DMS 273 (cell line): ENCODE results near the gene ELAVL1.
"Not testable (repeated sequence)": the region's sequence is repeated elsewhere in the genome, so short reads cannot be mapped to it uniquely, and the experiment has no call there.

ENCODE experiments used
- DNase-seq: peaks from one replicate; lab custom pipeline; 2025; ENCODE audit not compliant: unreplicated experiment; lab: John Stamatoyannopoulos, UW

The ELAVL1 gene

GRCh38 chr19:7970716-7971448, 34.6 kb downstream of the ELAVL1 start:
- peak; percentile 80 for DNase-seq

- DNase-seq = no peak
Observed at GRCh38 chr19:7969555-7969939, 35.9 kb downstream of the ELAVL1 start.

- DNase-seq = no peak
Observed at GRCh38 chr19:7968796-7969554, 36.5 kb downstream of the ELAVL1 start.

- DNase-seq = no peak
Observed at GRCh38 chr19:7968008-7968795, 37.2 kb downstream of the ELAVL1 start.

GRCh38 chr19:7965921-7966665, 39.3 kb downstream of the ELAVL1 start:
- no peak for DNase-seq

GRCh38 chr19:7965259-7965841, 40.1 kb downstream of the ELAVL1 start:
- no peak for DNase-seq

- DNase-seq = no peak
Observed at GRCh38 chr19:7963566-7963965, 41.9 kb downstream of the ELAVL1 start.

- DNase-seq = no peak
Observed at GRCh38 chr19:7962644-7963268, 42.7 kb downstream of the ELAVL1 start.

- no peak for DNase-seq
Observed at GRCh38 chr19:7961920-7962626, 43.4 kb downstream of the ELAVL1 start.

- not testable (repeated sequence) for DNase-seq
Observed at GRCh38 chr19:7961082-7961481, 44.4 kb downstream of the ELAVL1 start.

GRCh38 chr19:7959211-7959610, 46.2 kb downstream of the ELAVL1 start:
- no peak for DNase-seq

GRCh38 chr19:7955696-7956095, 49.7 kb downstream of the ELAVL1 start:
- no peak for DNase-seq

- no peak for DNase-seq
Observed at GRCh38 chr19:7953576-7953975, 51.9 kb downstream of the ELAVL1 start.

- peak; percentile 41 for DNase-seq
Observed at GRCh38 chr19:7953060-7953459, 52.4 kb downstream of the ELAVL1 start.

- peak; percentile 67 for DNase-seq
Observed at GRCh38 chr19:7947939-7948338, 57.5 kb downstream of the ELAVL1 start.

- DNase-seq = peak; percentile 97
Observed at GRCh38 chr19:7944177-7944761, 61.2 kb downstream of the ELAVL1 start.

- DNase-seq = peak; percentile 100
Observed at GRCh38 chr19:7943444-7944176, 61.8 kb downstream of the ELAVL1 start, which contains the start of gene TIMM44. TIMM44 (minus strand) TSS chr19:7943666; CDS start chr19:7943651, 15 bp downstream.

GRCh38 chr19:7942981-7943443, 62.4 kb downstream of the ELAVL1 start:
- peak; percentile 60 for DNase-seq
